Esophagus squamous epithelium (tissue), 5 donors: ENCODE data around the gene KDELR3. TPM values are rescaled to one million over a fixed set of nuclear protein-coding genes. Genes with fewer than 3 reads are reported as not detected.

Experiments used
- DNase-seq: peaks from one replicate; lab custom pipeline; 2025; lab: John Stamatoyannopoulos, UW
- H3K27ac ChIP-seq, 4 donors: fragments of 200-600 bp; sonication (generic); one replicate each; pipeline ENCODE4 v1.5.1; 2016 to 2019; ENCODE audit warnings: mild to moderate bottlenecking in 1 of 4
- H3K27me3 ChIP-seq, 4 donors: fragments of 200-600 bp; sonication (generic); 1 replicate in 3 of 4; 2 replicates in 1 of 4; pipeline versions ENCODE4 v1.5.1 to v1.6.0; 2017 to 2021; ENCODE audit warnings: antibody characterized with exemption in 1 of 4
- H3K36me3 ChIP-seq, 3 donors: fragments of 200-600 bp; sonication (generic); one replicate each; pipeline ENCODE4 v1.5.1; 2016 to 2019
- H3K4me1 ChIP-seq, 3 donors: fragments of 200-600 bp; sonication (generic); one replicate each; pipeline ENCODE4 v1.5.1; 2017 to 2019
- H3K4me3 ChIP-seq, 4 donors: fragments of 200-600 bp; sonication (generic); 1 replicate in 3 of 4; 2 replicates in 1 of 4; pipeline ENCODE4 v1.5.1; 2016 to 2019; ENCODE audit warnings: mild to moderate bottlenecking in 2 of 4, moderate library complexity in 1 of 4
- H3K9me3 ChIP-seq, 3 donors: fragments of 200-600 bp; sonication (generic); one replicate each; pipeline ENCODE4 v1.5.1; 2016 to 2019
- CTCF ChIP-seq, 6 experiments: fragments of 450-650 bp in 4 of 6; fragments of 200-600 bp in 2 of 6; sonication (generic) in 2 of 6; IDR thresholded peaks; one replicate each; pipeline ENCODE4 v1.5.1; 2016 to 2019; ENCODE audit warnings: antibody characterized with exemption in 6 of 6, mild to moderate bottlenecking in 4 of 6, moderate library complexity in 4 of 6
- POLR2A ChIP-seq, 4 donors: fragments of 450-650 bp; IDR thresholded peaks; one replicate each; pipeline ENCODE4 v1.6.1; 2017; ENCODE audit warnings: antibody characterized with exemption in 4 of 4, mild to moderate bottlenecking in 4 of 4, moderate library complexity in 3 of 4
- WGBS, 2 donors: methylation state at CpG; one replicate each; pipeline ENCODE4 v1.1.5; 2018; 5-methylcytosine and 5-hydroxymethylcytosine counted together
- intact Hi-C: fragments of 100-400 bp; cut with DNase I; formaldehyde crosslinking; loops from one replicate; pipeline ENCODE4 v1.15.0; 2022
- total RNA-seq, 4 donors: library from RNA; depleted of rRNA; stranded (reverse); fragments of >200 nt; gene quantifications; one replicate each; pipeline ENCODE4 v1.1.0, GENCODE V29; 2016
- donor health status: DM: yes; HTN: yes; CAD: no.

The KDELR3 gene
- total RNA-seq, 4 donors from 2014 or later: 1.1 to 9.6 (median 1.9) TPM

DNA sequence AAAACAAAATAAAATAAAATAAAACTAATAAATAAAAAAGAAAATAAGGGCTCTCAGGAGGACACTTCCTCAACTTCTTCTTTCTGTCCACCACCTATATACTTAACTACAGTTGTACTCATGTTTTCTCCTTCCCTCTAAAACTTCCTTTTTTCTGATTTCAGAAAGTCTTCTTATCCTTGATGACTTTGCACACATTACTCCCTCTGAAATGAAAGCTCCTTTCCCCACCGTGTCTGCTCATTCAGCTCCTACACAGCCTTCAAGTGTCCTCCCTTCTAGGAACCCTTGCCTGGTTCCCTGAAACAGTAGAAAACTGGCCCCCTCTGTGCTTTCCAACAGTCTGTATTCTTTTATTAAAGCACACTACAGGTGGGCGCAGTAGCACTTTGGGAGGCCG is 56.5 kb downstream of the KDELR3 start:
- H3K9me3 ChIP-seq: no peaks in the 10 kb centered on the region
- TF ChIP-seq CTCF (IDR thresholded peaks at IDR 0.05): no peak
- TF ChIP-seq POLR2A (IDR thresholded peaks at IDR 0.05): no peak

GRCh38 chr22:38531251-38531938 is 63.5 kb downstream of the KDELR3 start:
- H3K4me3 ChIP-seq: no peak overlapping the region
- no peaks in the 10 kb centered on the region for H3K36me3 ChIP-seq
- 90 to 93% methylated on average over 4 of the region's 4 CpGs for WGBS, 2 donors
- TF ChIP-seq POLR2A (IDR thresholded peaks at IDR 0.05) (no peak), CTCF (IDR thresholded peaks at IDR 0.05) (no peak)
- intact Hi-C loops: no loop called here
- no peaks in the 10 kb centered on the region for H3K27me3 ChIP-seq
- H3K4me1 ChIP-seq: no peaks in the 10 kb centered on the region
- no peak overlapping the region for H3K27ac ChIP-seq
- no peaks in the 10 kb centered on the region for H3K9me3 ChIP-seq
- no peak for DNase-seq

More for the DNA sequence above, 56.5 kb downstream of the KDELR3 start:
- H3K4me1 ChIP-seq: no peaks in the 10 kb centered on the region
- no peaks in the 10 kb centered on the region for H3K27me3 ChIP-seq
- no peak overlapping the region for H3K27ac ChIP-seq
- intact Hi-C loops: no loop called here
- no peak for DNase-seq
- WGBS, 2 donors: 62 to 64% methylated on average over 1 to 2 of the region's 3 CpGs
- no peak overlapping the region for H3K4me3 ChIP-seq
- H3K36me3 ChIP-seq: no peaks in the 10 kb centered on the region

Other genes starting within 250 kb of the KDELR3 start
- gene TMEM184B, start 195.1 kb upstream of the KDELR3 start, total RNA-seq: 10 to 100 TPM; 22.5 to 55.1 (median 28.3) TPM
- gene CSNK1E, start 150.7 kb upstream of the KDELR3 start, total RNA-seq: 10 to 100 TPM; 40.8 to 94.4 (median 55.9) TPM
- not detected for gene KCNJ4, start 12.9 kb upstream of the KDELR3 start, total RNA-seq
- 100 to 1,000 TPM; 164 to 498 (median 214) TPM for gene DDX17, start 38.2 kb downstream of the KDELR3 start, total RNA-seq
- 1 to 10 TPM in 3 of 4 donors, not detected in 1; 1.1 to 7.2 (median 5.2) TPM for gene DMC1, start 102.1 kb downstream of the KDELR3 start, total RNA-seq
- 1 to 10 TPM in 1 of 4 donors, under 1 TPM in 3; 0.04 to 1.0 (median 0.12) TPM for gene FAM227A, start 188.3 kb downstream of the KDELR3 start, total RNA-seq
- 10 to 100 TPM in 3 of 4 donors, 1 to 10 TPM in 1; 8.7 to 21.1 (median 13.1) TPM for gene CBY1, start 188.5 kb downstream of the KDELR3 start, total RNA-seq
- 10 to 100 TPM; 23.4 to 73.7 (median 57.2) TPM for gene TOMM22, start 213.9 kb downstream of the KDELR3 start, total RNA-seq
- gene JOSD1, start 232.8 kb downstream of the KDELR3 start, total RNA-seq: 10 to 100 TPM; 27.8 to 48.8 (median 33.1) TPM
- 10 to 100 TPM; 15.3 to 37.4 (median 32.0) TPM for gene GTPBP1, start 237.8 kb downstream of the KDELR3 start, total RNA-seq